CD4-positive, alpha-beta T cell treated with Interleukin-4 for 4 hours (primary cell): Measurements from ENCODE around the gene ZC3H15.

Experiments used
- DNase-seq: peaks from one replicate; pipeline ENCODE4 v3.0.0-alpha.2; 2020

ZC3H15 gene

DNA sequence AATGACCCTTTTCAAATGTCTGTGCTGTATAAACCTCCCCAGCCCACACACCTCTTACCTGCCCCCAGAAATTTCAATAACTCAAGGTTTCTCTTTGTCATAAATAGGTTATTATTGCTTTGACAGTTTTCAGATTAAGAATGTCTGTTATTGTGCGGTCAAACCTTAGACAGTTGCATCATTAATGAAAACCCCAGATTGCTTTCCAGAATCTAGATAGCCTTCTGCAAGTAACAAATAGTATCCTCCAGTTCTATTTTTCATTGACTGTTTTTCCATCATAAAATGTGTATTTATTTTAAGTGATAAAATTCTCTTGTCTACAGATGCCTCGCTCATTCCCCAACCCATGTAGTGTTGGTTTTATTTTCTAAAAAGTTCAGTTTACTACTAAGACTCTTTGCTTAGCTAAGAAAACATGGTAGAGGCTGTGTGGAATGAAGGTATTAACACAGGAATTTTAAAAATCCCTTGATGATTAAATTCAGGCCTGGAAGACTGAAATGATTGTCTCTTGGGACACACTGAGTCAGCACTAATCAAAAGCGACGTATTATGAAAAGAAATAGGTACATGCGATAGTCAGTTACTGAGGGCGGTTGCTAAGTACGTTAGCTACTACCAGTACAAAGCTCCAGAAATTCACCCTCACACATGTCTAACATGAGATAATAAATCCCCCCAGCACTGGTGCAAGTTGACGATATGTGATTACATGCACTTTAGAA lies 65.4 kb downstream of the ZC3H15 start:
- no peak for DNase-seq

DNA sequence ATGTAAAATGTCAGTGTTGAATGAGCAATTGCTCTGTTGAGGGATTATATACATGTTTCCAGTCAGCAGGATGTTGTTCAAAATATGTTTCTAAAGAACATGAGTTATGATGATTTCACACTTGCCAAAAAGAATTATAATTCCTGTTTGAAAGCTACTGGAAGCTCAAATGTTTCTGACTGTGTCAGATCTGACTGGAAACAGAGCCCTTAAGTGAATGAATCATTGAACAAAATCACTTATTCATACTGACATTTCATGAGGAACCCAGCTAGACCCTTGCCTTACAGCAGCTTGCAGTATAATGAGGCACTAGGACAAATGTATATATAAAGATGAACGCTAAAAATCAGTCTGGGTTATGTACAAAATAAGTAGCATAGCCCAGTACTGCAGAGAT lies 68.4 kb downstream of the ZC3H15 start:
- no peak for DNase-seq

DNA sequence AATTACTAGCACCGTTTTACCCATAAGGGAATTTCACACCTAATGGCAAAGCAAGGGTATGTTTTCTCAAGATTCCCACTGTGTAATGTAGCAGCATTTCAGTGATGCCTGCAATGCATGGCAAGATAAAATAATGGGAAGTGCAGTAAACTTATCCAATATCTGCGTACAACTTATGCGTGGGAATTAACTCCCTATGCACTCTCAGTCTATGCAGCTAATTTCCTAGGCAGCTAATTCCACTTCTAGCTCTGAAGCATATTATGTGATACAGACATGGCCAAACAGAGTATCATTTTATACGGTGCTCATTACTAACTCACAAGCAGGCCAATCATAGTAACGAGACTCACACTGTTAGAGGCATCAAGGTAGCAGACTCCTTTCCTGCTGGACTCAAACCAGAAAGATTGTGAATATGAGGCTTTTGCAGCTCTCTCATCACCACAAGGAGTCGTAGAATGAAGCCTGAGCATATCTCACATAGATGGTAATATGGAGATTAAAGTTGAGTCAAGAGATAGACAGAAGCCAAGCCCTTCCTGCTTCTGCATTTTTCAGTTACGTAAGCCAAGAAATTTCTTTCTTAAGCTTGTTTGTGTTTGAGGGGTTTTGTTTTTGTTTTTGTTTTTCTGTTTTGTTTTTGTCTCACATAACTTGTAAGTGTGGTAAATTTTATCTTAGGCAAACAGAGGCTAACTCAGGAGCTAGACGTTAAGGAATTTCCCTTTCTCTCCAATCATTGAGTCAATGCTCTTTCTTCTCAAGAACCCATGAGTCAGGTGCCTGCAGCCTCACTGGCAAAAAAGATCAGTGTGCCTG lies 69.0 kb downstream of the ZC3H15 start:
- no peak for DNase-seq

DNA sequence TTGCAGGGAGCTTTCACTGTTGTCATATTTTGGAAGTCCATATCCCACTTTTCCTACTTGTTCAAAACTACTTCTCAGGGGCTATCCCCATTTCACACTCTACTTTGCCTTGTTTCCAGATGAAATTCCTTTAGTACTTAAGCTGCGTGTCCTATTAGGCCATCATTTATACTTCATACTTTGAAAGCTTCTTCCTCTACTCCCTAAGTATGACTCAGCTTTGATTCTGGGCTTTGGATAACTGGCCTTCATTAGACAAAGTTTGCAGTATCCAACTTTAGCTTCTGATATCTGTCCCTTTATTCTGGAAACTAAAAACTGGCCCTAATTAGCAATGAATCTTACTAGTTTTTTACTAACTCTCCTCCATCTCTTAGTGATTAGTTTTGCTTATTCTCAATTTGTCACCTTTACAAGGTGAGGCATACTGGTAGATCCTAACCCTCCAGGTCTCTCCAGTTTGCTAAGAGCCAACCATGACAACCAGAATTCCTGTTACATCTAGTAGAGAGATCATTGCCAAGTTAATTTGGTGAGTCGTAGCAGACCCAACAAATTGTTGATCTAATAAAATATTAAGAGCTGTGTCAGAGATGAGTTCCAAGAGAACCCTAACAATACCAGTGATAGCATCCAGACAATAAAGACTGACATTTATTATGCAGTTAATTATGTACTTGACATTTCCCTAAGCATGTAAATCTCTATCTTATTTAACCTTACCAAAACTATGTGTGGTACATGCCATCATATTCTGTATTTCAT lies 72.6 kb downstream of the ZC3H15 start:
- no peak for DNase-seq
